NCI-H2196 (cell line): Measurements from ENCODE around the gene OR2AT4.

Source experiments
- DNase-seq: peaks from one replicate; lab custom pipeline; 2025; ENCODE audit not compliant: unreplicated experiment; lab: John Stamatoyannopoulos, UW

OR2AT4 gene

GRCh38 chr11:75031771-75032549 lies 64.7 kb downstream of the OR2AT4 start:
- peak; percentile 67 for DNase-seq
